SK-N-SH (cell line): Measurements from ENCODE around the gene TTLL7. TPM values are rescaled to one million over a fixed set of nuclear protein-coding genes. Genes with fewer than 3 reads are reported as not detected.

Source experiments
- CTCF ChIA-PET: fragments of 300-600, 350-600 bp; formaldehyde crosslinking; extraction: SDS; loops from one replicate; lab custom pipeline; 2021; lab: Yijun Ruan, JAX
- POLR2A ChIA-PET: fragments of 350-600 bp; sonication (Branson Sonifier 250); formaldehyde crosslinking; extraction: SDS; loops from one replicate; lab custom pipeline; 2020; ENCODE audit warnings: antibody characterized with exemption, inconsistent platforms; lab: Yijun Ruan, JAX
- DNase-seq: peaks from one replicate; pipeline ENCODE4 v3.0.0; 2012
- H2AFZ ChIP-seq: fragments of 200-600 bp; sonication (generic); 2 replicates; pipeline ENCODE4 v1.8.1; 2016; ENCODE audit warnings: antibody characterized with exemption, mild to moderate bottlenecking, low read depth
- H3F3A ChIP-seq: fragments of 200-600 bp; sonication (generic); replicated peaks from 2 replicates; pipeline ENCODE3; 2016; ENCODE audit warnings: antibody characterized with exemption, mild to moderate bottlenecking; ENCODE audit not compliant: insufficient read depth
- H3K27ac ChIP-seq, 2 experiments: fragments of 200-500 bp in 1 of 2; fragments of 200-600 bp in 1 of 2; sonication (Bioruptor generic) in 1 of 2; sonication (generic), shearing (Covaris generic) in 1 of 2; 2 replicates each; pipeline versions ENCODE4 v1.5.1 to v1.6.1; 2014 to 2016; ENCODE audit warnings: low read depth in 2 of 2, inconsistent platforms in 1 of 2, low read length in 1 of 2, mild to moderate bottlenecking in 1 of 2, mixed read lengths in 1 of 2
- H3K27me3 ChIP-seq: fragments of 200-600 bp; sonication (generic), shearing (Covaris generic); 2 replicates; pipeline ENCODE4 v1.6.1; 2016; ENCODE audit warnings: mixed run types; ENCODE audit not compliant: insufficient read depth
- H3K36me3 ChIP-seq, 2 experiments: fragments of 200-500 bp in 1 of 2; fragments of 200-600 bp in 1 of 2; sonication (Bioruptor generic) in 1 of 2; sonication (generic) in 1 of 2; replicated peaks in 1 of 2; 2 replicates each; pipeline versions ENCODE3 to v1.5.1; 2014 to 2016; ENCODE audit warnings: low read length in 1 of 2, mild to moderate bottlenecking in 1 of 2; ENCODE audit not compliant: insufficient read depth in 2 of 2, control insufficient read depth in 1 of 2
- H3K4me1 ChIP-seq, 2 experiments: fragments of 200-500 bp in 1 of 2; fragments of 200-600 bp in 1 of 2; sonication (Bioruptor generic) in 1 of 2; sonication (generic), shearing (Covaris generic) in 1 of 2; 2 replicates each; pipeline versions ENCODE4 v1.5.1 to v1.6.1; 2014 to 2016; ENCODE audit warnings: low read depth in 1 of 2, low read length in 1 of 2, mixed run types in 1 of 2; ENCODE audit not compliant: insufficient read depth in 2 of 2, control insufficient read depth in 1 of 2
- H3K4me2 ChIP-seq: fragments of 200-600 bp; sonication (generic), shearing (Covaris generic); 2 replicates; pipeline ENCODE4 v1.6.1; 2017; ENCODE audit warnings: mixed run types
- H3K4me3 ChIP-seq, 2 experiments: fragments of 200-500 bp in 1 of 2; fragments of 200-600 bp in 1 of 2; sonication (Bioruptor generic) in 1 of 2; sonication (generic), shearing (Covaris generic) in 1 of 2; 2 replicates each; pipeline versions ENCODE4 v1.5.1 to v1.8.1; 2014 to 2016; ENCODE audit warnings: low read depth in 2 of 2, inconsistent platforms in 1 of 2, low read length in 1 of 2, mild to moderate bottlenecking in 1 of 2, mixed read lengths in 1 of 2, moderate library complexity in 1 of 2
- H3K79me2 ChIP-seq: fragments of 200-600 bp; sonication (generic); 2 replicates; pipeline ENCODE4 v1.8.1; 2017; ENCODE audit warnings: mild to moderate bottlenecking; ENCODE audit not compliant: insufficient read depth
- H3K9ac ChIP-seq: fragments of 200-600 bp; sonication (generic); 2 replicates; pipeline ENCODE4 v1.6.1; 2017; ENCODE audit warnings: mixed run types
- H3K9me2 ChIP-seq: fragments of 200-600 bp; sonication (generic); 2 replicates; pipeline ENCODE4 v1.6.1; 2017; ENCODE audit warnings: mixed run types
- H3K9me3 ChIP-seq: fragments of 200-600 bp; sonication (generic); 2 replicates; pipeline ENCODE4 v1.6.1; 2017; ENCODE audit warnings: mixed run types, mild to moderate bottlenecking, moderate library complexity
- H4K20me1 ChIP-seq: fragments of 200-600 bp; sonication (generic); 2 replicates; pipeline ENCODE4 v1.6.1; 2017; ENCODE audit warnings: mild to moderate bottlenecking, mixed run types; ENCODE audit not compliant: insufficient read depth
- CHD2 ChIP-seq: fragments of 150-350 bp; IDR thresholded peaks from 2 replicates; pipeline ENCODE4 v1.6.1; 2018; ENCODE audit warnings: low read length; ENCODE audit not compliant: partially characterized antibody
- ELF1 ChIP-seq: IDR thresholded peaks from 2 replicates; pipeline ENCODE4 v1.4.0; 2012
- FOSL2 ChIP-seq: IDR thresholded peaks from 2 replicates; pipeline ENCODE4 v1.4.0; 2012; ENCODE audit warnings: low read depth, mild to moderate bottlenecking, moderate library complexity, borderline replicate concordance
- FOXM1 ChIP-seq: IDR thresholded peaks from 2 replicates; pipeline ENCODE4 v1.4.0; 2012; ENCODE audit warnings: low read depth, mild to moderate bottlenecking
- GABPA ChIP-seq: IDR thresholded peaks from 2 replicates; pipeline ENCODE4 v1.4.0; 2012; ENCODE audit warnings: low read depth, mild to moderate bottlenecking
- GATA2 ChIP-seq: sonication (generic); formaldehyde crosslinking; IDR thresholded peaks from 2 replicates; pipeline ENCODE4 v1.5.0; 2020; ENCODE audit warnings: mild to moderate bottlenecking, missing genetic modification reagents
- IRF3 ChIP-seq: fragments of 150-350 bp; IDR thresholded peaks from 2 replicates; pipeline ENCODE4 v1.6.1; 2016; ENCODE audit warnings: mild to moderate bottlenecking, low read depth, low read length
- NRF1 ChIP-seq: IDR thresholded peaks from 2 replicates; pipeline ENCODE4 v1.6.1; 2012; ENCODE audit warnings: low read depth, mild to moderate bottlenecking, low read length
- POLR2AphosphoS5 ChIP-seq: IDR thresholded peaks from 2 replicates; pipeline ENCODE4 v1.6.1; 2012; ENCODE audit warnings: low read depth, low read length
- RAD21 ChIP-seq: IDR thresholded peaks from 2 replicates; pipeline ENCODE4 v1.6.1; 2012; ENCODE audit warnings: mild to moderate bottlenecking, low read length
- REST ChIP-seq: IDR thresholded peaks from 2 replicates; pipeline ENCODE4 v1.6.1; 2012; ENCODE audit warnings: mild to moderate bottlenecking, low read depth, low read length, moderate library complexity
- SIN3A ChIP-seq: IDR thresholded peaks from 2 replicates; pipeline ENCODE4 v1.6.1; 2012; ENCODE audit warnings: low read depth, mild to moderate bottlenecking, low read length, moderate library complexity, borderline replicate concordance
- TCF12 ChIP-seq: IDR thresholded peaks from 2 replicates; pipeline ENCODE4 v1.4.0; 2012
- TEAD4 ChIP-seq: IDR thresholded peaks from 2 replicates; pipeline ENCODE4 v1.4.0; 2012; ENCODE audit warnings: mild to moderate bottlenecking, borderline replicate concordance; ENCODE audit not compliant: insufficient read depth
- USF1 ChIP-seq: IDR thresholded peaks from 2 replicates; pipeline ENCODE4 v1.4.0; 2012; ENCODE audit warnings: low read depth, borderline replicate concordance
- WGBS: methylation state at CpG from one replicate; pipeline ENCODE4 v1.1.6; 2017; ENCODE audit warnings: low lambda C conversion rate; 5-methylcytosine and 5-hydroxymethylcytosine counted together
- polyA plus RNA-seq, 3 experiments: library from polyadenylated mRNA; depleted of rRNA; stranded (reverse); fragments of >200 nt; gene quantifications; 2 replicates each; pipeline ENCODE4 v1.2.3, GENCODE V29; 2012

The TTLL7 gene
- polyA plus RNA-seq, 1 of the 3 experiments (the other 2 are of a cell fraction): 7.3 TPM

- ChIA-PET CTCF (no interaction called here), POLR2A (no interaction called here)
- 21% methylated on average over 3 of the region's 3 CpGs for WGBS
- Histone ChIP-seq H4K20me1 (no peaks in the 10 kb centered on the region), H3K9me2 (no peaks in the 10 kb centered on the region), H3K36me3 (no peaks in the 10 kb centered on the region), H3K4me1 (no peaks in the 10 kb centered on the region; a peak in 1 of 4 replicates), H3K27ac (no peak overlapping the region), H3K27me3 (no peaks in the 10 kb centered on the region), H3K4me3 (no peak overlapping the region), H3K79me2 (no peaks in the 10 kb centered on the region), H3F3A (no peaks in the 10 kb centered on the region), H3K4me2 (no peak overlapping the region), H3K9ac (no peak overlapping the region), H3K9me3 (no peaks in the 10 kb centered on the region), H2AFZ (no peak overlapping the region)
- DNase-seq: no peak
- TF ChIP-seq SIN3A (no peak), NRF1 (no peak), IRF3 (no peak), RAD21 (no peak), GATA2 (CRISPR knock-in tag) (no peak), TEAD4 (no peak), GABPA (no peak), USF1 (no peak), ELF1 (no peak), REST (no peak), TCF12 (no peak), FOSL2 (no peak), FOXM1 (no peak)
Measured at GRCh38 chr1:84020151-84020550, 21.2 kb upstream of the TTLL7 start.

- H3K27ac ChIP-seq: no peak overlapping the region
- no peak overlapping the region for H3K4me2 ChIP-seq
- WGBS: 45% methylated on average over 1 of the region's 1 CpG
- CTCF ChIA-PET: no interaction called here
- no peaks in the 10 kb centered on the region; a peak in 1 of 4 replicates for H3K4me1 ChIP-seq
- DNase-seq: no peak
- no peaks in the 10 kb centered on the region for H4K20me1 ChIP-seq
- H3K36me3 ChIP-seq: no peaks in the 10 kb centered on the region
- no peak overlapping the region for H2AFZ ChIP-seq
- H3K79me2 ChIP-seq: no peaks in the 10 kb centered on the region
- no peaks in the 10 kb centered on the region for H3K9me2 ChIP-seq
- H3K4me3 ChIP-seq: no peak overlapping the region
- H3K27me3 ChIP-seq: no peaks in the 10 kb centered on the region
- H3K9me3 ChIP-seq: no peaks in the 10 kb centered on the region
- no peaks in the 10 kb centered on the region for H3F3A ChIP-seq
- no peak overlapping the region for H3K9ac ChIP-seq
- POLR2A ChIA-PET: no interaction called here
- TF ChIP-seq GABPA (no peak), REST (no peak), CHD2 (no peak), POLR2AphosphoS5 (no peak), TEAD4 (no peak), SIN3A (no peak), FOXM1 (no peak), USF1 (no peak)
Measured at GRCh38 chr1:84019217-84019616, 20.3 kb upstream of the TTLL7 start.
